ENCODE results near the gene MARVELD3.
"Not testable (repeated sequence)": the region's sequence is repeated elsewhere in the genome, so short reads cannot be mapped to it uniquely, and the experiment has no call there.

DNA sequence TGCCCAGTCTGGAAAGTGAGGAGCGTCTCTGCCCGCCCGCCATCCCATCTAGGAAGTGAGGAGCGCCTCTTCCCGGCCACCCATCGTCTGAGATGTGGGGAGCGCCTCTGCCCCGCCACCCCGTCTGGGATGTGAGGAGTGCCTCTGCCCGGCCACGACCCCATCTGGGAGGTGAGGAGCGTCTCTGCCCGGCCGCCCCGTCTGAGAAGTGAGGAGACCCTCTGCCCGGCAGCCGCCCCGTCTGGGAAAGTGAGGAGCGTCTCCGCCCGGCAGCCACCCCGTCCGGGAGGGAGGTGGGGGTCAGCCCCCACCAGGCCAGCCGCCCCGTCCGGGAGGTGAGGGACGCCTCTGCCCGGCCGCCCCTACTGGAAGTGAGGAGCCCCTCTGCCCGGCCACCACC, 36.6 kb upstream of the MARVELD3 start:
- TF ChIP-seq, protein P1, sequence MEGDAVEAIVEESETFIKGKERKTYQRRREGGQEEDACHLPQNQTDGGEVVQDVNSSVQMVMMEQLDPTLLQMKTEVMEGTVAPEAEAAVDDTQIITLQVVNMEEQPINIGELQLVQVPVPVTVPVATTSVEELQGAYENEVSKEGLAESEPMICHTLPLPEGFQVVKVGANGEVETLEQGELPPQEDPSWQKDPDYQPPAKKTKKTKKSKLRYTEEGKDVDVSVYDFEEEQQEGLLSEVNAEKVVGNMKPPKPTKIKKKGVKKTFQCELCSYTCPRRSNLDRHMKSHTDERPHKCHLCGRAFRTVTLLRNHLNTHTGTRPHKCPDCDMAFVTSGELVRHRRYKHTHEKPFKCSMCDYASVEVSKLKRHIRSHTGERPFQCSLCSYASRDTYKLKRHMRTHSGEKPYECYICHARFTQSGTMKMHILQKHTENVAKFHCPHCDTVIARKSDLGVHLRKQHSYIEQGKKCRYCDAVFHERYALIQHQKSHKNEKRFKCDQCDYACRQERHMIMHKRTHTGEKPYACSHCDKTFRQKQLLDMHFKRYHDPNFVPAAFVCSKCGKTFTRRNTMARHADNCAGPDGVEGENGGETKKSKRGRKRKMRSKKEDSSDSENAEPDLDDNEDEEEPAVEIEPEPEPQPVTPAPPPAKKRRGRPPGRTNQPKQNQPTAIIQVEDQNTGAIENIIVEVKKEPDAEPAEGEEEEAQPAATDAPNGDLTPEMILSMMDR (IDR thresholded peaks at IDR 0.05) = not testable (repeated sequence)
- not testable (repeated sequence) for TF ChIP-seq POLR2A (IDR thresholded peaks at IDR 0.05)

Data from esophagus squamous epithelium (tissue), 4 donors.